ENCODE data around the gene HBEGF.

The HBEGF gene

GRCh38 chr5:140340605-140341121 is 5.7 kb downstream of the HBEGF start:
- peaks cover 35 to 38% of the 10 kb centered on the region in 2 experiments for H3K36me3 ChIP-seq (ENCODE audit: control insufficient read depth in 1 of 2, insufficient read depth in 2 of 2, low read depth in 1 of 2, low read length in 2 of 2)
- H2BK120ac ChIP-seq (ENCODE audit: low read depth, low read length) = no peak overlapping the region
- H3K27me3 ChIP-seq (ENCODE audit: control insufficient read depth in 1 of 2, insufficient read depth in 1 of 2, low read length in 2 of 2) = no peaks in the 10 kb centered on the region
- no peak overlapping the region for H4K91ac ChIP-seq (ENCODE audit: low read length)
- H3K23ac ChIP-seq (ENCODE audit: low read length in 2 of 2) = no peak overlapping the region
- no peak overlapping the region for H2BK12ac ChIP-seq (ENCODE audit: low read length in 2 of 2)
- no peak overlapping the region for H3K4me3 ChIP-seq (ENCODE audit: insufficient read depth in 1 of 2, low read depth in 1 of 2, low read length in 2 of 2)
- no peaks in the 10 kb centered on the region for H3K9me3 ChIP-seq (ENCODE audit: control insufficient read depth, low read length)
- no peak overlapping the region for H3K4ac ChIP-seq (ENCODE audit: low read depth in 1 of 2, low read length in 2 of 2)
- H3K4me2 ChIP-seq (ENCODE audit: low read length, poor library complexity, severe bottlenecking) = no peak overlapping the region
- DNase-seq = no peak
- no peak overlapping the region for H4K8ac ChIP-seq (ENCODE audit: low read length)
- H3K18ac ChIP-seq (ENCODE audit: low read depth in 1 of 2, low read length in 2 of 2) = no peak overlapping the region
- no peak overlapping the region for H3K9ac ChIP-seq (ENCODE audit: low read length)
- H2BK5ac ChIP-seq (ENCODE audit: low read depth, low read length, poor library complexity, severe bottlenecking) = no peak overlapping the region
- H3K27ac ChIP-seq (ENCODE audit: low read length, poor library complexity, severe bottlenecking) = no peak overlapping the region
- no peak overlapping the region for H2AK5ac ChIP-seq (ENCODE audit: low read length, severe bottlenecking)
- no peak overlapping the region for H3K14ac ChIP-seq (ENCODE audit: low read length in 2 of 2)
- H2BK15ac ChIP-seq (ENCODE audit: low read depth, poor library complexity, severe bottlenecking) = no peak overlapping the region
- H3K79me1 ChIP-seq (replicated peaks; ENCODE audit: low read length, poor library complexity, severe bottlenecking) = peaks cover 23% of the 10 kb centered on the region
- H2AFZ ChIP-seq (ENCODE audit: low read depth, low read length) = no peak overlapping the region
- peaks cover 27% of the 10 kb centered on the region for H3K4me1 ChIP-seq (ENCODE audit: control insufficient read depth, insufficient read depth, low read depth, low read length)

GRCh38 chr5:140339636-140340035 is 6.8 kb downstream of the HBEGF start:
- H2BK12ac ChIP-seq (ENCODE audit: low read length in 2 of 2) = no peak overlapping the region
- H3K14ac ChIP-seq (ENCODE audit: low read length in 2 of 2) = no peak overlapping the region
- no peak overlapping the region for H3K18ac ChIP-seq (ENCODE audit: low read depth in 1 of 2, low read length in 2 of 2)
- peaks cover 42% of the 10 kb centered on the region in 2 experiments for H3K36me3 ChIP-seq (ENCODE audit: control insufficient read depth in 1 of 2, insufficient read depth in 2 of 2, low read depth in 1 of 2, low read length in 2 of 2)
- peaks cover 19% of the 10 kb centered on the region for H3K4me1 ChIP-seq (ENCODE audit: control insufficient read depth, insufficient read depth, low read depth, low read length)
- H3K4me3 ChIP-seq (ENCODE audit: insufficient read depth in 1 of 2, low read depth in 1 of 2, low read length in 2 of 2) = no peak overlapping the region
- H2BK15ac ChIP-seq (ENCODE audit: low read depth, poor library complexity, severe bottlenecking) = no peak overlapping the region
- H3K27me3 ChIP-seq (ENCODE audit: control insufficient read depth in 1 of 2, insufficient read depth in 1 of 2, low read length in 2 of 2) = no peaks in the 10 kb centered on the region
- no peak overlapping the region for H3K23ac ChIP-seq (ENCODE audit: low read length in 2 of 2)
- no peak overlapping the region for H2AFZ ChIP-seq (ENCODE audit: low read depth, low read length)
- H2AK5ac ChIP-seq (ENCODE audit: low read length, severe bottlenecking) = no peak overlapping the region
- H3K4ac ChIP-seq (ENCODE audit: low read depth in 1 of 2, low read length in 2 of 2) = no peak overlapping the region
- no peak overlapping the region for H4K8ac ChIP-seq (ENCODE audit: low read length)
- H3K9me3 ChIP-seq (ENCODE audit: control insufficient read depth, low read length) = no peaks in the 10 kb centered on the region
- H4K91ac ChIP-seq (ENCODE audit: low read length) = no peak overlapping the region
- 94% methylated on average over 4 of the region's 4 CpGs for WGBS
- no peak overlapping the region for H3K27ac ChIP-seq (ENCODE audit: low read length, poor library complexity, severe bottlenecking)
- H3K4me2 ChIP-seq (ENCODE audit: low read length, poor library complexity, severe bottlenecking) = no peak overlapping the region
- H2BK120ac ChIP-seq (ENCODE audit: low read depth, low read length) = no peak overlapping the region
- peaks cover 22% of the 10 kb centered on the region for H3K79me1 ChIP-seq (replicated peaks; ENCODE audit: low read length, poor library complexity, severe bottlenecking)
- H3K9ac ChIP-seq (ENCODE audit: low read length) = no peak overlapping the region
- no peak for DNase-seq
- no peak overlapping the region for H2BK5ac ChIP-seq (ENCODE audit: low read depth, low read length, poor library complexity, severe bottlenecking)

DNA sequence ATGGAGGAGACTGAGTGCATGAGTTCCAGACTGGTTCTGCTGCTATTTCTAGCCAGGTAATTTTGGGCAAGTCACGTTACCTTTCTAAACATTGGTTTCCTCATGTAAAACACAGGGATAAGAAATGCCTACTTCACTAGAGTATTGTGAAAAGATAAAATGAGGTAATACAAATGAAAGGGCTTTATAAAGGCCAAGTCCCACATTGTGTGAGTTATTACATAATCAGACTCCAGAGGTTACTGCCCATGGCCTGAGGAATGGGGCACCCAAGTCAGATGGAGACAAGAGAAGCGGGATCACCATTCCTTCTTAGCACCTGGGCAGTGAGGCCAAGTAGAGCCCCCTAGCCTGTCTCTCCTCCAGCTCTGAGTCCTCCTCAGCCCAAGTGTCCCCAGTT is 7.5 kb downstream of the HBEGF start:
- no peak overlapping the region for H2BK120ac ChIP-seq (ENCODE audit: low read depth, low read length)
- H2AK5ac ChIP-seq (ENCODE audit: low read length, severe bottlenecking) = no peak overlapping the region
- H3K79me1 ChIP-seq (replicated peaks; ENCODE audit: low read length, poor library complexity, severe bottlenecking) = peaks cover 22% of the 10 kb centered on the region
- no peak overlapping the region for H3K27ac ChIP-seq (ENCODE audit: low read length, poor library complexity, severe bottlenecking)
- H3K4me3 ChIP-seq (ENCODE audit: insufficient read depth in 1 of 2, low read depth in 1 of 2, low read length in 2 of 2) = no peak overlapping the region
- H3K27me3 ChIP-seq (ENCODE audit: control insufficient read depth in 1 of 2, insufficient read depth in 1 of 2, low read length in 2 of 2) = no peaks in the 10 kb centered on the region
- H2BK12ac ChIP-seq (ENCODE audit: low read length in 2 of 2) = no peak overlapping the region
- peaks cover 17% of the 10 kb centered on the region for H3K4me1 ChIP-seq (ENCODE audit: control insufficient read depth, insufficient read depth, low read depth, low read length)
- no peak overlapping the region for H3K4ac ChIP-seq (ENCODE audit: low read depth in 1 of 2, low read length in 2 of 2)
- H3K4me2 ChIP-seq (ENCODE audit: low read length, poor library complexity, severe bottlenecking) = no peak overlapping the region
- no peak overlapping the region for H2BK15ac ChIP-seq (ENCODE audit: low read depth, poor library complexity, severe bottlenecking)
- H4K8ac ChIP-seq (ENCODE audit: low read length) = no peak overlapping the region
- no peak overlapping the region for H2AFZ ChIP-seq (ENCODE audit: low read depth, low read length)
- H3K36me3 ChIP-seq (ENCODE audit: control insufficient read depth in 1 of 2, insufficient read depth in 2 of 2, low read depth in 1 of 2, low read length in 2 of 2) = peaks cover 45 to 49% of the 10 kb centered on the region in 2 experiments
- no peak overlapping the region for H3K18ac ChIP-seq (ENCODE audit: low read depth in 1 of 2, low read length in 2 of 2)
- no peak overlapping the region for H3K23ac ChIP-seq (ENCODE audit: low read length in 2 of 2)
- H3K9me3 ChIP-seq (ENCODE audit: control insufficient read depth, low read length) = no peaks in the 10 kb centered on the region
- no peak overlapping the region for H3K9ac ChIP-seq (ENCODE audit: low read length)
- DNase-seq = no peak
- H3K14ac ChIP-seq (ENCODE audit: low read length in 2 of 2) = no peak overlapping the region
- H2BK5ac ChIP-seq (ENCODE audit: low read depth, low read length, poor library complexity, severe bottlenecking) = no peak overlapping the region
- no peak overlapping the region for H4K91ac ChIP-seq (ENCODE audit: low read length)
- 95% methylated on average over 1 of the region's 2 CpGs for WGBS

- no peaks in the 10 kb centered on the region for H3K9me3 ChIP-seq (ENCODE audit: control insufficient read depth, low read length)
- no peak overlapping the region for H3K14ac ChIP-seq (ENCODE audit: low read length in 2 of 2)
- H2BK120ac ChIP-seq (ENCODE audit: low read depth, low read length) = no peak overlapping the region
- no peak overlapping the region for H3K4me3 ChIP-seq (ENCODE audit: insufficient read depth in 1 of 2, low read depth in 1 of 2, low read length in 2 of 2)
- WGBS = 60% methylated on average over 2 of the region's 3 CpGs
- H3K4me2 ChIP-seq (ENCODE audit: low read length, poor library complexity, severe bottlenecking) = no peak overlapping the region
- peaks cover 17% of the 10 kb centered on the region for H3K4me1 ChIP-seq (ENCODE audit: control insufficient read depth, insufficient read depth, low read depth, low read length)
- no peak overlapping the region for H2AK5ac ChIP-seq (ENCODE audit: low read length, severe bottlenecking)
- H3K36me3 ChIP-seq (ENCODE audit: control insufficient read depth in 1 of 2, insufficient read depth in 2 of 2, low read depth in 1 of 2, low read length in 2 of 2) = peaks cover 45 to 55% of the 10 kb centered on the region in 2 experiments
- no peak overlapping the region for H3K18ac ChIP-seq (ENCODE audit: low read depth in 1 of 2, low read length in 2 of 2)
- H2BK5ac ChIP-seq (ENCODE audit: low read depth, low read length, poor library complexity, severe bottlenecking) = no peak overlapping the region
- peaks cover 22% of the 10 kb centered on the region for H3K79me1 ChIP-seq (replicated peaks; ENCODE audit: low read length, poor library complexity, severe bottlenecking)
- H3K23ac ChIP-seq (ENCODE audit: low read length in 2 of 2) = no peak overlapping the region
- DNase-seq = no peak
- H3K27ac ChIP-seq (ENCODE audit: low read length, poor library complexity, severe bottlenecking) = no peak overlapping the region
- no peak overlapping the region for H2BK12ac ChIP-seq (ENCODE audit: low read length in 2 of 2)
- H3K9ac ChIP-seq (ENCODE audit: low read length) = no peak overlapping the region
- no peak overlapping the region for H3K4ac ChIP-seq (ENCODE audit: low read depth in 1 of 2, low read length in 2 of 2)
- no peak overlapping the region for H2AFZ ChIP-seq (ENCODE audit: low read depth, low read length)
- no peak overlapping the region for H2BK15ac ChIP-seq (ENCODE audit: low read depth, poor library complexity, severe bottlenecking)
- H4K91ac ChIP-seq (ENCODE audit: low read length) = no peak overlapping the region
- no peak overlapping the region for H4K8ac ChIP-seq (ENCODE audit: low read length)
- no peaks in the 10 kb centered on the region for H3K27me3 ChIP-seq (ENCODE audit: control insufficient read depth in 1 of 2, insufficient read depth in 1 of 2, low read length in 2 of 2)
These were observed 8.1 kb downstream of the HBEGF start for GRCh38 chr5:140338336-140338735.
